Esophagus squamous epithelium (tissue), 5 donors: ENCODE measurements around the gene AEBP1. TPM values are rescaled to one million over a fixed set of nuclear protein-coding genes. Genes with fewer than 3 reads are reported as not detected.

Experiments
- DNase-seq: peaks from one replicate; lab custom pipeline; 2025; lab: John Stamatoyannopoulos, UW
- H3K27ac ChIP-seq, 4 donors: fragments of 200-600 bp; sonication (generic); one replicate each; pipeline ENCODE4 v1.5.1; 2016 to 2019; ENCODE audit warnings: mild to moderate bottlenecking in 1 of 4
- H3K27me3 ChIP-seq, 4 donors: fragments of 200-600 bp; sonication (generic); 1 replicate in 3 of 4; 2 replicates in 1 of 4; pipeline versions ENCODE4 v1.5.1 to v1.6.0; 2017 to 2021; ENCODE audit warnings: antibody characterized with exemption in 1 of 4
- H3K36me3 ChIP-seq, 3 donors: fragments of 200-600 bp; sonication (generic); one replicate each; pipeline ENCODE4 v1.5.1; 2016 to 2019
- H3K4me1 ChIP-seq, 3 donors: fragments of 200-600 bp; sonication (generic); one replicate each; pipeline ENCODE4 v1.5.1; 2017 to 2019
- H3K4me3 ChIP-seq, 4 donors: fragments of 200-600 bp; sonication (generic); 1 replicate in 3 of 4; 2 replicates in 1 of 4; pipeline ENCODE4 v1.5.1; 2016 to 2019; ENCODE audit warnings: mild to moderate bottlenecking in 2 of 4, moderate library complexity in 1 of 4
- H3K9me3 ChIP-seq, 3 donors: fragments of 200-600 bp; sonication (generic); one replicate each; pipeline ENCODE4 v1.5.1; 2016 to 2019
- POLR2A ChIP-seq, 4 donors: fragments of 450-650 bp; IDR thresholded peaks; one replicate each; pipeline ENCODE4 v1.6.1; 2017; ENCODE audit warnings: antibody characterized with exemption in 4 of 4, mild to moderate bottlenecking in 4 of 4, moderate library complexity in 3 of 4
- WGBS, 2 donors: methylation state at CpG; one replicate each; pipeline ENCODE4 v1.1.5; 2018; 5-methylcytosine and 5-hydroxymethylcytosine counted together
- intact Hi-C: fragments of 100-400 bp; cut with DNase I; formaldehyde crosslinking; loops from one replicate; pipeline ENCODE4 v1.15.0; 2022
- total RNA-seq, 4 donors: library from RNA; depleted of rRNA; stranded (reverse); fragments of >200 nt; gene quantifications; one replicate each; pipeline ENCODE4 v1.1.0, GENCODE V29; 2016
- TF ChIP-seq, protein P1 (sequence below), 6 experiments: fragments of 450-650 bp in 4 of 6; fragments of 200-600 bp in 2 of 6; sonication (generic) in 2 of 6; IDR thresholded peaks; one replicate each; pipeline ENCODE4 v1.5.1; 2016 to 2019; ENCODE audit warnings: antibody characterized with exemption in 6 of 6, mild to moderate bottlenecking in 4 of 6, moderate library complexity in 4 of 6
- donor health status: DM: yes; HTN: yes; CAD: no.

AEBP1 gene
- total RNA-seq, 4 donors from 2014 or later, result 4.6 to 83.9 (median 25.2) TPM

- TF ChIP-seq POLR2A (IDR thresholded peaks at IDR 0.05), result no peak
- TF ChIP-seq, protein P1, sequence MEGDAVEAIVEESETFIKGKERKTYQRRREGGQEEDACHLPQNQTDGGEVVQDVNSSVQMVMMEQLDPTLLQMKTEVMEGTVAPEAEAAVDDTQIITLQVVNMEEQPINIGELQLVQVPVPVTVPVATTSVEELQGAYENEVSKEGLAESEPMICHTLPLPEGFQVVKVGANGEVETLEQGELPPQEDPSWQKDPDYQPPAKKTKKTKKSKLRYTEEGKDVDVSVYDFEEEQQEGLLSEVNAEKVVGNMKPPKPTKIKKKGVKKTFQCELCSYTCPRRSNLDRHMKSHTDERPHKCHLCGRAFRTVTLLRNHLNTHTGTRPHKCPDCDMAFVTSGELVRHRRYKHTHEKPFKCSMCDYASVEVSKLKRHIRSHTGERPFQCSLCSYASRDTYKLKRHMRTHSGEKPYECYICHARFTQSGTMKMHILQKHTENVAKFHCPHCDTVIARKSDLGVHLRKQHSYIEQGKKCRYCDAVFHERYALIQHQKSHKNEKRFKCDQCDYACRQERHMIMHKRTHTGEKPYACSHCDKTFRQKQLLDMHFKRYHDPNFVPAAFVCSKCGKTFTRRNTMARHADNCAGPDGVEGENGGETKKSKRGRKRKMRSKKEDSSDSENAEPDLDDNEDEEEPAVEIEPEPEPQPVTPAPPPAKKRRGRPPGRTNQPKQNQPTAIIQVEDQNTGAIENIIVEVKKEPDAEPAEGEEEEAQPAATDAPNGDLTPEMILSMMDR (IDR thresholded peaks at IDR 0.05), result no peak
- no peak overlapping the region for H3K4me3 ChIP-seq
- DNase-seq, result no peak
- peak overlapping the region in 1 of 4 donors; percentile 25 for H3K27ac ChIP-seq
- peaks cover 0 to 93% (median 5%) of the 10 kb centered on the region in 3 donors for H3K36me3 ChIP-seq
- WGBS, 2 donors, result 56 to 92% methylated on average over 4 to 6 of the region's 12 CpGs
- H3K27me3 ChIP-seq, result no peaks in the 10 kb centered on the region
- H3K9me3 ChIP-seq, result no peaks in the 10 kb centered on the region
- intact Hi-C loops, result no loop called here
- H3K4me1 ChIP-seq, result peaks cover 0 to 32% (median 0%) of the 10 kb centered on the region in 3 donors
Measured at GRCh38 chr7:44114586-44115310, 10.6 kb downstream of the AEBP1 start.

- TF ChIP-seq, protein P1 (IDR thresholded peaks at IDR 0.05), result no peak
- TF ChIP-seq POLR2A (IDR thresholded peaks at IDR 0.05), result no peak
- 80 to 100% methylated on average over 2 to 4 of the region's 17 CpGs for WGBS, 2 donors
- H3K27ac ChIP-seq, result no peak overlapping the region
Measured at GRCh38 chr7:44116087-44116788, 12.1 kb downstream of the AEBP1 start.

GRCh38 chr7:44116789-44117666 lies 12.9 kb downstream of the AEBP1 start:
- Histone ChIP-seq H3K36me3 (peaks cover 4 to 96% (median 11%) of the 10 kb centered on the region in 3 donors), H3K4me1 (peaks cover 0 to 40% (median 3%) of the 10 kb centered on the region in 3 donors), H3K27ac (no peak overlapping the region), H3K9me3 (no peaks in the 10 kb centered on the region), H3K27me3 (no peaks in the 10 kb centered on the region), H3K4me3 (no peak overlapping the region)
- WGBS, 2 donors, result 76 to 79% methylated on average over 13 to 18 of the region's 25 CpGs
- no peak for DNase-seq
- intact Hi-C loops, result no loop called here
- no peak for TF ChIP-seq POLR2A (IDR thresholded peaks at IDR 0.05)
- TF ChIP-seq, protein P1 (IDR thresholded peaks at IDR 0.05), result no peak

More at GRCh38 chr7:44116087-44116788, 12.1 kb downstream of the AEBP1 start:
- intact Hi-C loops, result no loop called here
- Histone ChIP-seq H3K9me3 (no peaks in the 10 kb centered on the region), H3K36me3 (peaks cover 4 to 93% (median 11%) of the 10 kb centered on the region in 3 donors), H3K27me3 (no peaks in the 10 kb centered on the region), H3K4me3 (no peak overlapping the region), H3K4me1 (peaks cover 0 to 32% (median 0%) of the 10 kb centered on the region in 3 donors)
- DNase-seq, result no peak

- H3K36me3 ChIP-seq, result peaks cover 4 to 91% (median 6%) of the 10 kb centered on the region in 3 donors
- no peak for TF ChIP-seq POLR2A (IDR thresholded peaks at IDR 0.05)
- TF ChIP-seq, protein P1 (IDR thresholded peaks at IDR 0.05), result no peak
- H3K27ac ChIP-seq, result no peak overlapping the region
- 73 to 93% methylated on average over 5 to 10 of the region's 13 CpGs for WGBS, 2 donors
- no peak overlapping the region for H3K4me3 ChIP-seq
- DNase-seq, result no peak
- H3K27me3 ChIP-seq, result no peaks in the 10 kb centered on the region
- no peaks in the 10 kb centered on the region for H3K9me3 ChIP-seq
- H3K4me1 ChIP-seq, result peaks cover 7 to 41% (median 11%) of the 10 kb centered on the region in 3 donors
- intact Hi-C loops, result no loop called here
Measured at GRCh38 chr7:44117801-44118429, 13.8 kb downstream of the AEBP1 start.
